GM21825 (cell line): ENCODE measurements around the gene SARM1.

Source experiments
- ATAC-seq: cut with Tn5 transposase; IDR thresholded peaks from one replicate; pipeline ENCODE4 v1.9.1; 2021; ENCODE audit warnings: mild to moderate bottlenecking, moderate library complexity; ENCODE audit not compliant: unreplicated experiment

Gene SARM1

GRCh38 chr17:28367641-28368305, 3.7 kb upstream of the SARM1 start:
- ATAC-seq: no peak

DNA sequence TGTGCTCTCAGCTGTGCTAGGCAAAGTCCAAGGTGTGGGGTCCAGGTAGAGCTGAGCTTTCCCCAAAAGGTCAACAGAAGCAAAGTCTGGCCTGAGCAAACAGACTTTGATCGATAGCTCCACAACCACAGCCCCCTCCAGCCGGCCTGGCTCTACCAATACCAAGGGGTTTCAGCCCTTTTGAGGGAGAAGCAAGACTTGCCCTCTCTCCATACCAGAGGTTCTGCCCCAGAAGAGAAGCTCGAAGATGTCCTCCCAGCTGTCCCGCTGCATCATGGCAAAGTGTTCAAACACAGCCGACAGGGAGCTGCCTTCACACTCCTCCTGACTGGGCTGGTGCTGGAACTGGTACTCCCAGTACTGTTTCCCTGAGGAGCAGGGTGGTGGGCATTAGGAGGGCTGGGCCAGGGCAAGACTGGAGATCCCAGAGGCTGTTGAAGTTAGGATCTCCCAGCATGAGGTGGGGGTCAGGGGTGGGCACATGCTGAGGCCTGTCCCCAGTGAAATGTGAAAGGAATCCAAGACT, 3.1 kb upstream of the SARM1 start:
- ATAC-seq: no peak

DNA sequence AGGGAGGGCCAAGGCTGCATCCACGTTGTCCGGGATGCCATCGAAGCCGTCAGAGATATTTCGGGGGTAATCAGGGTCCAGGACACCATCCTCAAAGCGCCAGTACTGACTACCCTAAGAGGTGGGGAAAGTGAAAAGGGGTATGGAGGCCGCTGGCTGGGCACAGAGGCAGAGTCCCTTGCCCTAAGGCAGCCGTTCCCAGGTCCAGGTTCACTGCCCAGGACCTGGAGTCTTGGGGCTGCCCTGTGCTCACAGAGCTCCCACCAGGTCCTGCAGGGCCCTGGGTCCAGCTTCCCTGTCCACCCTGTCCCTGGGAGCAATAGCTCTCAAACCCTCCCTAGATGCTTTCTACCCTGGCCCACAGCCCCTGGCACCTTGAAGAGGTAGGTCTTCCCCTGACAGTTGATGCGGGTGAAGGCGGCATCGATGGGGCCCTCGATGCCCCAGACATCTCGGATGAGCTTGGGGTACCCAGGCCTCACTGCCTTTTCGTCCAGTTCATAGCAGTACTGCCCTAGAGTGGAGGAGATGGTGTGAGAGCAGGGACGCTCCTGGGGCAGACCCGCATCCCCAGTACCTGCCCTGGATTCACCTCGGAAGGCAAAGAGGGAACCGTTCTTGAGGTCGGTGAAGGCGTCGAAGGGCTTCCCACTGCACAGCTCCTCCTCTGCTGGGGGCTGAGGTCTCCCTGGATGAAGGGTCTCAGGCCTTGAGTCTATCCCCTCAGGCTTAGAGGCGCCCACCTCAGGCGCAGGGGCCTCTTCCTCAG, 2.4 kb upstream of the SARM1 start:
- ATAC-seq: no peak

- no peak for ATAC-seq
These were observed 1.8 kb upstream of the SARM1 start for GRCh38 chr17:28369684-28370034.

DNA sequence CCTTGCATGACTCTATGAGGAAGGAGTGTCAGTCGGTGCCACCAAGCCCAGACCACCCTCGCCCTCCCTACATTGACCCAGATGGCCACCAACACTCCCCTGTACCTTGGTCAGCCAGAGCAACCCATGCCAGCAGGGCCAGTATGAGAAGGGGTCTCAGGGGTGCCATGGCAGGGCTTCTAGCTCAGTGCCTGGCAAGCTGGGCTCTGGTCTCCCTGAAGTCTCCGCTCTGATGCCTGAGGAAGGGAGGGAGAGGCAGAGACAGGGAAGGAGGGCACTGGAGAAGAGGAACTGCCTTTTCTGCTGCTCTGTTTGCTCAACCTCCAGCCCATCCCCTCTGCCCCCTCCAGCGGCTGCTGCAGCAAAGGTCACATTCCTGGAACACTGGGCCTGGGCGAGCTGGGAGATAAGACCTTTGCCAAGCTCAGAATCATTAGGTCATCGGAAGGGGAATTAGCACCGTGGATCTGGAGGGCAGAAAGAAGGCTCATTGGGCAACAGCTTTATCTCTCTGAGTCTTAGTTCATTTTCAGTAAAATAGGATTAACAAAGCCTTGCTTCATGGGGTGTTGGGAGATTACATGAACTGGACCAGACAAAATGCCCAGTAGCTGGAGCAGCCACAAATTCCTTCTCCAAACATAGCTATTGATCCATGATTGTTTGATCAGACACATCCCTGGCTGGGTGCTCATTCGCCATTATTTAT, 1.3 kb upstream of the SARM1 start, which contains the start of gene VTN:
VTN (minus strand) TSS at position 273 of the 709 bp plus-strand sequence; CDS start at position 169, 104 bp downstream.
- ATAC-seq: no peak

GRCh38 chr17:28370744-28371103, 770 bp upstream of the SARM1 start:
- no peak for ATAC-seq

DNA sequence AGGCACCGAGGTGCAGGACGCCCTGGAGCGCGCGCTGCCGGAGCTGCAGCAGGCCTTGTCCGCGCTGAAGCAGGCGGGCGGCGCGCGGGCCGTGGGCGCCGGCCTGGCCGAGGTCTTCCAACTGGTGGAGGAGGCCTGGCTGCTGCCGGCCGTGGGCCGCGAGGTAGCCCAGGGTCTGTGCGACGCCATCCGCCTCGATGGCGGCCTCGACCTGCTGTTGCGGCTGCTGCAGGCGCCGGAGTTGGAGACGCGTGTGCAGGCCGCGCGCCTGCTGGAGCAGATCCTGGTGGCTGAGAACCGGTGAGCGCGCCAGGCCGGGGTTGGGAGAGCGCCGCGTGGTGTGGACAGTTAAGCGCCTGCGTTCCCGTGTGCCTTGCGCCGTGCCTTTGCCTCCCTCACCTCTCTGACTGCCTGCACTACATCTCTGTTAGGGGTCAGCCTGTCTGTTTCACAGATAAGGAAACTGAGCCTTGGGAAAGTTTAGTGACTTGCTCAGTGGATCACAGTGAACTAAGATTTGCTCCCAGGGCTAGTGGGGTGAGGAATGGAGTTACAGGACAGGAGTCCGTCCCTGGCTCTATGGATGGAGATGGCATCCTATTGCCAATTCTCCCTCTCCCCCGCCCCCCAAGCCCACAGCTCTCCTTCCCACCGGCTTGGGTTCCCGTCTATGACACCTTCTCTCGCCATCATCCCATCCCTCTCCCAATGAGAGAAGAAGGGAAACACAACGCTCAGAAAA, 880 bp downstream of the SARM1 start:
- ATAC-seq: peak; percentile 21

DNA sequence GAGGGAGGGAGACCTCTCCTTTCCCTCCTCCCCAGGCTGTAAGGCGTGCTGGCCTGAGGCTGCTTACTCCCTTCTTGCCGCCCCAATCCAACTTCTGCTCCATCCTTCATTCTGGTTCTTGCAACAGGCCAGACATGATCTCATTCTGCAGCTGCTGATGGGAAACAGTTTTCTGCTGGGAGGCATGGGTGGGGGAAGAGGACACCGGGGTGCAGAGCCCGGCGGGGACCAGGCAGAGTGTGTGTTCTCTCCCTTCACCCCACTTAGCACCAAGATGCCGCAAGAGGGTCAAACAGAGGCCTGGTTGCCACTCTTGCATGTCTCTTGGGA, 1.4 kb downstream of the SARM1 start:
- no peak for ATAC-seq

GRCh38 chr17:28379814-28380801, 8.6 kb downstream of the SARM1 start:
- ATAC-seq: no peak

DNA sequence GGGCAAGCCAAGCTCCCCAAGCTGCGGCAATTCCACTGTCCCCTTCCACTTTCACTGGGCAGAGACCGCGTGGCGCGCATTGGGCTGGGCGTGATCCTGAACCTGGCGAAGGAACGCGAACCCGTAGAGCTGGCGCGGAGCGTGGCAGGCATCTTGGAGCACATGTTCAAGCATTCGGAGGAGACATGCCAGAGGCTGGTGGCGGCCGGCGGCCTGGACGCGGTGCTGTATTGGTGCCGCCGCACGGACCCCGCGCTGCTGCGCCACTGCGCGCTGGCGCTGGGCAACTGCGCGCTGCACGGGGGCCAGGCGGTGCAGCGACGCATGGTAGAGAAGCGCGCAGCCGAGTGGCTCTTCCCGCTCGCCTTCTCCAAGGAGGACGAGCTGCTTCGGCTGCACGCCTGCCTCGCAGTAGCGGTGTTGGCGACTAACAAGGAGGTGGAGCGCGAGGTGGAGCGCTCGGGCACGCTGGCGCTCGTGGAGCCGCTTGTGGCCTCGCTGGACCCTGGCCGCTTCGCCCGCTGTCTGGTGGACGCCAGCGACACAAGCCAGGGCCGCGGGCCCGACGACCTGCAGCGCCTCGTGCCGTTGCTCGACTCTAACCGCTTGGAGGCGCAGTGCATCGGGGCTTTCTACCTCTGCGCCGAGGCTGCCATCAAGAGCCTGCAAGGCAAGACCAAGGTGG, 9.8 kb downstream of the SARM1 start:
- ATAC-seq: no peak

GRCh38 chr17:28384281-28385036, 13.0 kb downstream of the SARM1 start:
- ATAC-seq: peak; percentile 88

DNA sequence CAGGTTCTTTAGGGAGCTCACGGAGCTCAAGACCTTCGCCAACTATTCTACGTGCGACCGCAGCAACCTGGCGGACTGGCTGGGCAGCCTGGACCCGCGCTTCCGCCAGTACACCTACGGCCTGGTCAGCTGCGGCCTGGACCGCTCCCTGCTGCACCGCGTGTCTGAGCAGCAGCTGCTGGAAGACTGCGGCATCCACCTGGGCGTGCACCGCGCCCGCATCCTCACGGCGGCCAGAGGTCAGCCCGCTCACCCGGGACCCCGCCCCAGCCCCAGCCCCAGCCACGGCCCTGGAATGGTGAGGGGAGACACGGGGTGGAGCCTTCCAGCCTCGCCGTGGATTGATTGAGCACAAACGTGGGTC, 13.5 kb downstream of the SARM1 start:
- ATAC-seq: no peak

DNA sequence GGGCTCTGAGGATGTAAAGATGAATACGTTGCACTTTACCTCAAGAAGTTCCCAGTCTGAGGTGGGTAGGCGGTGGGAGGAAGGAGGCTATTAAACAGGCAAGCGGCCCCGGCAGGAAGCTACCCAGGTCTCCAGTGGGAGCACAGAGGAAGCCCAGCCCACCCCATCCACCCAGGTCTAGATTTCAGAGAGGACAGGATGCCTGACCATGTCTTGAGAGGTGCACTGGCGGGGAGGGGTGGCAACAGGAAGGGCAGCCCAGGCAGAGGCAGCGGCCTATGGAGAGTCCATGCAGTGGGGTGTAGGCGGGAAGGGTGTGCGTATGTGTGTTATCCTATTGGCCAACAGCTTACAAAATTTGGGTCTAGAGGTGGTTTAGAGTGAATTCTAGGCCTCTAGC, 13.9 kb downstream of the SARM1 start:
- no peak for ATAC-seq

DNA sequence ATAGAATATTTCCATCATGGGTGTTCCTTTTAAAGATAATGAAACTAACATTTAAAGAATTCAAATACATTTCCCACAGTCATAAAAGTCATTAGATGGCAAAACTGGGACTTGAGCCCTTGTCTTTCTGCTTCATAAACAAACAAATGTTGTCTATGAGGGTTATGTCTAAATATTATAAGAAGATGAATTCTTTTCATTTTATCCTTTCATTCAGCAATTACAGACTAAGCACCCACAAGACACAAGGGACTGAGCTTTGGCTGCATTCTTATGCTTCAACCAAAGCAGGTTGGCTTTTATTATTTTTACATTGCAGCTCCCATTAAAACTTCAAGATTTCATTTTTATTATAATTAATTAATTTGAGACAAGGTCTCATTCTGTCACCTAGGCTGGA, 14.9 kb downstream of the SARM1 start:
- ATAC-seq: no peak

DNA sequence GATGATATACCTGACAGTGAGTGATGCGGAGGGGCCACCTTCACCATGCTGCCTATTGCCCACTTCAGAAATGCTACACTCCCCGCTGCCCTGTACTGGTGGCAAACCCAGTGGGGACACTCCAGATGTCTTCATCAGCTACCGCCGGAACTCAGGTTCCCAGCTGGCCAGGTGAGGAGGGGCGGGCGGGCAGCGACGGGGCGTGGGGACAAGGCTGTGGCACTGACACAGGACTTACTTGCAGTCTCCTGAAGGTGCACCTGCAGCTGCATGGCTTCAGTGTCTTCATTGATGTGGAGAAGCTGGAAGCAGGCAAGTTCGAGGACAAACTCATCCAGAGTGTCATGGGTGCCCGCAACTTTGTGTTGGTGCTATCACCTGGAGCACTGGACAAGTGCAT, 16.6 kb downstream of the SARM1 start:
- ATAC-seq: no peak

DNA sequence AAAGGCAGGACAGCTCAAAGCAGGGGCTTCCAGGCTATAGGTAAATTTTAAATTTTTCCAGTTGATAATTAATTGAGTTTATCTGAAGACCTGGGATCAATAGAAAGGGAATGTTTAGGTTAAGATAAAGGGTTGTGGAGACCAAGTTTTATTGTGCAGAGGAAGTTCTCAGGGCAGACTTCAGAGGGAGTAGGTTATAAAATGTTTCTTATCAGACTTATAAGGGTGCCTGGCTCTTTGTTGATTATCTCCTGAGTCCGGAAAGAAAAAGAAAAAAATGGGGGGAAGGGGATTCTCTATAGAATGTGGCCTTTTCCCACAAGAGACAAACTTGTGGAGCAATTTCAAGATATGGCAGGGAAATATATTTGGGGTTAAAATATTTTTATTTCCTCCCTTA, 18.6 kb downstream of the SARM1 start:
- ATAC-seq: no peak

GRCh38 chr17:28390563-28390962, 19.1 kb downstream of the SARM1 start:
- no peak for ATAC-seq

DNA sequence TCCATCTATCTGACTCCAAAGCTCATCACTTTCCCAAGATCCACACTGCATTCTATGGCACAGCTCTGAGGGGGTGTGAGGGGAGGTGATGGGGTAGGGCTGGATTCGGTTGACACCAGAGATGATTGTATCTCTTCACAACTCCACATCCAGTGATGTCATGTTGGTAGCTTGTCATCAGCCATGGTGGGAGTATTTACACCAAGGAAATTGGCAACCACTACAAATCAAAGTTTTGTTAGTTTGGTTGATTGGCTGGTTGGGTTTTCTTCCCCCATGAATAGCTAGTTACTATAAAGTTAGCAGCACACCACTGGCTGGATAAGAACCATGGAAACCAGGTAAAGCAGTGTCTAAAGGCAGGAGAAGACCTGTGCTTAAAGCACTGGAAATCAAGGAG, 19.5 kb downstream of the SARM1 start:
- no peak for ATAC-seq

DNA sequence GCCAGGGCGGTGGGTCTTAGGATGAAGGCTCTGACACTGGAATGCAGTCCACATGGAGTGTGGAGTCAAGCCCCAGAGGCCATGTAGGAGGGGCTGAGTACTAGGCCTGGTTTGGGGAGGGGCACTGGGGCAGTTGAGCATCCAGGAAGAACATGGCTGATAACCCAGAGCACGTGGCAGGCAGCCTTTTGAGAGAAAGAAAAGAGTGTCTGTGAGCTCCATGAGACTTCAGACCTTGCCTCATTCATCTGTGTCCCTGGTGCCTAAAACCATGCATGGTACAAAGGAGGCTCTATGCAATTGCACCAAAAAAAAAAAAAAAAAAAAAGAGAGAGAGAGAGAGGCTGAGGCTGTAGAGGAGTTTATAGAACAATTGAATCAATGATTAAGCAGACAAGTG, 19.9 kb downstream of the SARM1 start:
- ATAC-seq: no peak
